Memory B cell (primary cell): ENCODE results near the gene KRT9.
"Not testable (repeated sequence)": the region's sequence is repeated elsewhere in the genome, so short reads cannot be mapped to it uniquely, and the experiment has no call there.

Experiments used
- ATAC-seq: fragments of 150-1000 bp; cut with Tn5 transposase; 2 replicates; pipeline ENCODE4 v1.10.0; 2021; ENCODE audit warnings: low read depth, mild to moderate bottlenecking, moderate library complexity
- DNase-seq, 2 donors: peaks; one replicate each; pipeline ENCODE4 v3.0.0; 2022; ENCODE audit warnings: low spot score in 2 of 2
- H3K27ac Mint-ChIP-seq: one replicate; pipeline ENCODE4 v1.8.0; 2022; ENCODE audit warnings: mild to moderate bottlenecking, moderate library complexity, mixed read lengths
- H3K27me3 Mint-ChIP-seq: one replicate; pipeline ENCODE4 v1.8.0; 2022; ENCODE audit warnings: mixed read lengths
- H3K36me3 Mint-ChIP-seq: one replicate; pipeline ENCODE4 v1.8.0; 2022; ENCODE audit warnings: mild to moderate bottlenecking, mixed read lengths
- H3K4me1 Mint-ChIP-seq: one replicate; pipeline ENCODE4 v1.8.0; 2022; ENCODE audit warnings: mixed read lengths
- H3K4me3 Mint-ChIP-seq: one replicate; pipeline ENCODE4 v1.8.0; 2022; ENCODE audit warnings: mild to moderate bottlenecking, moderate library complexity, mixed read lengths
- H3K9me3 Mint-ChIP-seq: one replicate; pipeline ENCODE4 v1.8.0; 2022; ENCODE audit warnings: mixed read lengths

KRT9 gene

DNA sequence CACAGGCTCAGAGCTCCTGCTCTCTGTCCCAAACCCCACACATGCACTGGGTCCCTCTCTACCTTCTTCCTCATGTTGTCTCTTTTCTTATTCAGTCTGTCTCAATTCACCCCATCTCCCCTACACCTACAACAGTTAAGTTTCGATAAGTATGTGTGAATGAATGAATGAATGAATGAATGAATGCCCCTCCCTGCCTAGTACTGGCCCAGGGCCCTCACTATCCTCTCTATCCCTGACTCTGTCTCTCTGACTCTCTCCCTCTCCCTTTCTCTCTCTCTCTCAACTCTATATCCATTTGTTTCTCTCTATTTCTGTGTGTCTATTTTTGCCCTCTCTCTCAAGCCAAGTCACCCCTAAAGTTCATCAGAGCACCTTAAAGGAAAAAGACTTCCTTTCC lies 6.7 kb upstream of the KRT9 start:
- H3K27me3 Mint-ChIP-seq, result peaks cover 20% of the 10 kb centered on the region
- ATAC-seq (no peak), DNase-seq (no peak)
- no peaks in the 10 kb centered on the region for H3K4me1 Mint-ChIP-seq
- no peak overlapping the region for H3K27ac Mint-ChIP-seq
- no peaks in the 10 kb centered on the region for H3K9me3 Mint-ChIP-seq
- no peak overlapping the region for H3K4me3 Mint-ChIP-seq
- no peaks in the 10 kb centered on the region for H3K36me3 Mint-ChIP-seq

DNA sequence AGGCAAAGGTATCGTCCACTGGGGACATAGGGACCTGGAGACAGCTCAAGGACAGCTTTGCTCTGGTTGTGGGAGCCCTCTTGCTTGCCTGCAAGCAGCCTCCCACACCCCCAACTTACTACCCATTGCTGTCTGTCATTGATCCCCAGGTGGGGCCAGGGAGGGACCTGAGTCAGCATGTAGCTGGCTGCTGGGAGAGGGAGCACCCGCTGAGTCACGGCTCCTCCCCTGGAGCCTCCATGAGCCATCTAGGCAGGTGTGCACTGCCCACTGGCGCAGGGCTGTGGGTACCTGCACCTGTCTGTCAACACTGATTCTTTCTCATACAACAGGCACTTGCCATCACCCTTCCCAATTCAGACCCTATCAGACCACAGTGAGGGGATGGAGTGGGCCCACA lies 4.9 kb upstream of the KRT9 start:
- not testable (repeated sequence) for H3K27ac Mint-ChIP-seq, ATAC-seq, DNase-seq, H3K4me1 Mint-ChIP-seq, H3K36me3 Mint-ChIP-seq, H3K4me3 Mint-ChIP-seq, H3K9me3 Mint-ChIP-seq
- H3K27me3 Mint-ChIP-seq, result peaks cover 22% of the 10 kb centered on the region

GRCh38 chr17:41575336-41575735 lies 3.5 kb upstream of the KRT9 start:
- DNase-seq (no peak), ATAC-seq (no peak)
- no peak overlapping the region for H3K27ac Mint-ChIP-seq
- H3K9me3 Mint-ChIP-seq, result no peaks in the 10 kb centered on the region
- peaks cover 24% of the 10 kb centered on the region for H3K27me3 Mint-ChIP-seq
- H3K4me1 Mint-ChIP-seq, result no peaks in the 10 kb centered on the region
- no peaks in the 10 kb centered on the region for H3K36me3 Mint-ChIP-seq
- H3K4me3 Mint-ChIP-seq, result no peak overlapping the region

DNA sequence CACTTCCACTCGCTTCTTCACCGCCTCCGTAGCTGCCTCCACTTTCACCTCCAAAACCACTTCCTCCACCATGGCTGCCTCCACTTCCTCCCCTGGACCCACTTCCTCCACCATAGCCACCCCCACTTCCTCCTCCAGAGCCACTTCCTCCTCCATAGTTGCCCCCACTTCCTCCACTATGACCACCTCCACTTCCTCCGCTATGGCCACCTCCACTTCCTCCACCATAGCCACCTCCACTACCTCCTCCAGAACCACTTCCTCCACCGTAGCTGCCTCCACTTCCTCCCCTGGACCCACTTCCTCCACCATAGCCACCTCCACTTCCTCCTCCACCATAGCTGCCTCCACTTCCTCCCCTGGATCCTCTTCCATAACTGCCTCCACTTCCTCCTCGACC lies 4.5 kb downstream of the KRT9 start:
- no peak for ATAC-seq
- Mint-ChIP-seq H3K27me3 (peaks cover 9% of the 10 kb centered on the region), H3K9me3 (peaks cover 6% of the 10 kb centered on the region), H3K27ac (peak overlapping the region; percentile 79), H3K4me3 (no peak overlapping the region), H3K4me1 (peaks cover 6% of the 10 kb centered on the region), H3K36me3 (no peaks in the 10 kb centered on the region)
- no peak for DNase-seq

DNA sequence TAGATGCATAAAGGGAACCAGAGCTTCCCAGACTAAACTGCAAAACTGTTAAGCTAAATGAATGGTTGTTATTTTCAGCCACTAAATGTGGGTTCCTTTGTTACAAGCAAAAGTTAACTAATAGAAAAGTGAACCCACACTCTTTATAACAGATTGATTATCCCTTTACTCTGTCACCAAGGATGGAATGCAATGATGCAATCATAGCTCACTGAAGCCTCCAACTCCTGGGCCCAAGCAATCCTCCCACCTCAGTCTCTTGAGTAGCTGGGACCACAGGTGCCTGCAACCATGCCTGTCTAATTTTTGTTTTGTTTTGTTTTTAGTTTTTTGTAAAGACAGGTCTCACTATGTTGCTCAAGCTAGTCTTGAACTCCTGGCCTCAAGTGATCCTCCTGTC lies 6.5 kb downstream of the KRT9 start:
- no peak overlapping the region for H3K27ac Mint-ChIP-seq
- no peak overlapping the region for H3K4me3 Mint-ChIP-seq
- no peak for DNase-seq

DNA sequence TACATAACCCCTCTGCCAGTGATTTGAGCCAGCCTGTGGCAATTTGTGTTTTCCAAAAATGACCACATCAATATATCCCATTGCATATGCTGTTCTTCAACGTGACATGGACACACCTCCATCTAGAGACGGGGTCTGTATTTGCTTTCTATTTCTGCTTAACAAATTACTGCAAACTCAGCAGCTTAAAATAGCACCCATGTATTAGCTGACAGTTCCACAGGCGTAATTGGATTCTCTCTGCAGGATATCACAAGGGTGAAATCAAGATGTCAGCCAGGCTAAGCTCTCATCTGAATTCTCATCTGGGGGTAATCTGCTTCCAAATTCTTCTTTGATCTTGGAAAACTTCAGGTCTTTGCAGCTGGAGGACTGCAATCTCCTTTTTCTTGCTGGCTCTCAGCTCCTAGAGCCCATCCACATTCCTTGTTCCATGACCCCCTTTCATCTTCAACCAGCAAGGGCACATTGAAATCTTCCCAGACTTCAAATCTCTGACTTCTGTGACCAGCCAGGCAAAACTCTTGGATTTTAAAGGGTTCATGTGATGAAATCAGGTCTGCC lies 8.2 kb downstream of the KRT9 start:
- ATAC-seq (no peak), DNase-seq (no peak)
- peaks cover 8% of the 10 kb centered on the region for H3K27me3 Mint-ChIP-seq
- H3K27ac Mint-ChIP-seq, result no peak overlapping the region
- H3K4me1 Mint-ChIP-seq, result peaks cover 6% of the 10 kb centered on the region
- H3K36me3 Mint-ChIP-seq, result no peaks in the 10 kb centered on the region
- no peak overlapping the region for H3K4me3 Mint-ChIP-seq
- H3K9me3 Mint-ChIP-seq, result peaks cover 6% of the 10 kb centered on the region

More for the DNA sequence above, 6.5 kb downstream of the KRT9 start:
- peaks cover 8% of the 10 kb centered on the region for H3K27me3 Mint-ChIP-seq
- ATAC-seq, result no peak
- H3K4me1 Mint-ChIP-seq, result peaks cover 6% of the 10 kb centered on the region
- peaks cover 6% of the 10 kb centered on the region for H3K9me3 Mint-ChIP-seq
- H3K36me3 Mint-ChIP-seq, result no peaks in the 10 kb centered on the region

GRCh38 chr17:41561554-41561953 lies 10.3 kb downstream of the KRT9 start:
- Mint-ChIP-seq H3K27me3 (peaks cover 15% of the 10 kb centered on the region), H3K4me3 (no peak overlapping the region), H3K4me1 (no peaks in the 10 kb centered on the region), H3K36me3 (no peaks in the 10 kb centered on the region), H3K9me3 (no peaks in the 10 kb centered on the region), H3K27ac (no peak overlapping the region)
- no peak for ATAC-seq
- no peak for DNase-seq

GRCh38 chr17:41559548-41559947 lies 12.3 kb downstream of the KRT9 start:
- ATAC-seq (no peak), DNase-seq (no peak)
- Mint-ChIP-seq H3K4me3 (no peak overlapping the region), H3K9me3 (no peaks in the 10 kb centered on the region), H3K4me1 (no peaks in the 10 kb centered on the region), H3K27ac (no peak overlapping the region), H3K27me3 (peaks cover 15% of the 10 kb centered on the region), H3K36me3 (no peaks in the 10 kb centered on the region)

GRCh38 chr17:41556931-41557330 lies 14.9 kb downstream of the KRT9 start:
- Mint-ChIP-seq H3K36me3 (no peaks in the 10 kb centered on the region), H3K4me1 (no peaks in the 10 kb centered on the region), H3K27me3 (peaks cover 26% of the 10 kb centered on the region), H3K27ac (no peak overlapping the region), H3K9me3 (no peaks in the 10 kb centered on the region), H3K4me3 (no peak overlapping the region)
- DNase-seq (no peak), ATAC-seq (no peak)

GRCh38 chr17:41556306-41556705 lies 15.6 kb downstream of the KRT9 start:
- H3K27ac Mint-ChIP-seq, result no peak overlapping the region
- no peaks in the 10 kb centered on the region for H3K9me3 Mint-ChIP-seq
- H3K36me3 Mint-ChIP-seq, result no peaks in the 10 kb centered on the region
- DNase-seq (no peak), ATAC-seq (no peak)
- H3K27me3 Mint-ChIP-seq, result peaks cover 27% of the 10 kb centered on the region
- no peaks in the 10 kb centered on the region for H3K4me1 Mint-ChIP-seq
- no peak overlapping the region for H3K4me3 Mint-ChIP-seq

- no peak for ATAC-seq
- no peaks in the 10 kb centered on the region for H3K4me1 Mint-ChIP-seq
- DNase-seq, result no peak
- no peak overlapping the region for H3K27ac Mint-ChIP-seq
- no peaks in the 10 kb centered on the region for H3K36me3 Mint-ChIP-seq
- H3K9me3 Mint-ChIP-seq, result no peaks in the 10 kb centered on the region
- H3K4me3 Mint-ChIP-seq, result no peak overlapping the region
- H3K27me3 Mint-ChIP-seq, result peaks cover 27% of the 10 kb centered on the region
Observed at GRCh38 chr17:41555105-41555887, 16.6 kb downstream of the KRT9 start.

- ATAC-seq (no peak), DNase-seq (no peak)
- H3K4me3 Mint-ChIP-seq, result no peak overlapping the region
- no peaks in the 10 kb centered on the region for H3K4me1 Mint-ChIP-seq
- H3K27ac Mint-ChIP-seq, result no peak overlapping the region
- H3K9me3 Mint-ChIP-seq, result no peaks in the 10 kb centered on the region
- H3K27me3 Mint-ChIP-seq, result peaks cover 23% of the 10 kb centered on the region
- no peaks in the 10 kb centered on the region for H3K36me3 Mint-ChIP-seq
Observed at GRCh38 chr17:41553987-41554680, 17.7 kb downstream of the KRT9 start.

GRCh38 chr17:41553176-41553575 lies 18.7 kb downstream of the KRT9 start:
- DNase-seq (no peak), ATAC-seq (no peak)
- Mint-ChIP-seq H3K27ac (no peak overlapping the region), H3K27me3 (peaks cover 23% of the 10 kb centered on the region), H3K4me3 (no peak overlapping the region), H3K9me3 (no peaks in the 10 kb centered on the region), H3K4me1 (peaks cover 2% of the 10 kb centered on the region), H3K36me3 (no peaks in the 10 kb centered on the region)

DNA sequence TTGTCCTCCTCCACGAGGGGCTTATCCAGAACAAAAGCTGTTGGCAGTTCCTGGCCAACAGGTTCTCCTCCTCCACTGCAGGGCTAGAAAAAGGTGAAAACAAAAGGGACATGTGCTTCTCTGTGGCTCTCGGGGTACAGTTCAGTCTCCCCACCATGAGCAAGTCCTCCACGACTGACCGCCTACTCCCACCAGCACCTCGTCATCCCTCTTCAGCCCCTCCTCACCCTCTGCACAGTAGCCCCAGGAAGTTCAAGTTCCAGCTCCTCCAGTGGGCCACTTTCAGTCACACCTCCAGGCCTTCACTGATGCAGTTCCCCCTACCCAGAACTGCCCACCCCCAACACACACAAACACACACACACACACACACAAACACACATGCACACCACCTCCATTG lies 19.4 kb downstream of the KRT9 start:
- ATAC-seq (no peak), DNase-seq (no peak)
- peaks cover under 1% of the 10 kb centered on the region for H3K9me3 Mint-ChIP-seq
- H3K36me3 Mint-ChIP-seq, result peaks cover 2% of the 10 kb centered on the region
- peaks cover 25% of the 10 kb centered on the region for H3K27me3 Mint-ChIP-seq
- H3K4me3 Mint-ChIP-seq, result no peak overlapping the region
- H3K27ac Mint-ChIP-seq, result no peak overlapping the region
- peaks cover 5% of the 10 kb centered on the region for H3K4me1 Mint-ChIP-seq
